Mucosa of descending colon (tissue), 3 donors: Measurements from ENCODE around the gene SHROOM1. TPM values are rescaled to one million over a fixed set of nuclear protein-coding genes. Genes with fewer than 3 reads are reported as not detected.

Experiments
- ATAC-seq: fragments of 200-7000 bp; cut with Tn5 transposase; one replicate; pipeline ENCODE4 v1.9.1; 2020; ENCODE audit warnings: mild to moderate bottlenecking, moderate library complexity
- DNase-seq, 3 donors: peaks; one replicate each; pipeline ENCODE4 v3.0.0-alpha.2; 2020
- H3K36me3 ChIP-seq: fragments of 200-600 bp; one replicate; pipeline ENCODE4 v1.8.0; 2021; ENCODE audit warnings: low read depth, mild to moderate bottlenecking
- H3K4me1 ChIP-seq: fragments of 200-600 bp; one replicate; pipeline ENCODE4 v1.8.0; 2021; ENCODE audit warnings: low read depth, mild to moderate bottlenecking
- H3K4me3 ChIP-seq: fragments of 200-600 bp; one replicate; pipeline ENCODE4 v1.8.0; 2021; ENCODE audit warnings: mild to moderate bottlenecking
- H3K9me3 ChIP-seq: fragments of 200-600 bp; one replicate; pipeline ENCODE4 v1.8.0; 2021; ENCODE audit warnings: mild to moderate bottlenecking
- intact Hi-C, 2 donors: fragments of 100-400 bp; cut with DNase I in 1 of 2; cut with micrococcal nuclease in 1 of 2; formaldehyde crosslinking; loops; one replicate each; pipeline versions ENCODE4 v1.11.0 to v1.11.1; 2022; cut with DNase I, micrococcal nuclease
- total RNA-seq, 3 donors: library from RNA; stranded (reverse); fragmentation: NEBNext Ultra II Directional in 2 of 3; extraction: Animal tissue kit (Norgen Biotek cat#: 25700) in 2 of 3; gene quantifications; one replicate each; pipeline versions ENCODE4 v1.2.1 to v1.2.4, GENCODE V29; 2021 to 2023
- TF ChIP-seq, protein P1 (sequence below): fragments of 200-600 bp; IDR thresholded peaks from one replicate; pipeline ENCODE4 v1.8.0; 2022; ENCODE audit warnings: antibody characterized with exemption, mild to moderate bottlenecking
- donor health status: DM: no; HTN: no; CAD: no; lungs with moderate emphysema.
- donor health status: DM: no; HTN: no; CAD: no.
- donor health status: DM: no; HTN: yes; CAD: no.

SHROOM1 gene
- total RNA-seq, 3 donors from 2014 or later = 37.3 to 93.5 (median 63.0) TPM

DNA sequence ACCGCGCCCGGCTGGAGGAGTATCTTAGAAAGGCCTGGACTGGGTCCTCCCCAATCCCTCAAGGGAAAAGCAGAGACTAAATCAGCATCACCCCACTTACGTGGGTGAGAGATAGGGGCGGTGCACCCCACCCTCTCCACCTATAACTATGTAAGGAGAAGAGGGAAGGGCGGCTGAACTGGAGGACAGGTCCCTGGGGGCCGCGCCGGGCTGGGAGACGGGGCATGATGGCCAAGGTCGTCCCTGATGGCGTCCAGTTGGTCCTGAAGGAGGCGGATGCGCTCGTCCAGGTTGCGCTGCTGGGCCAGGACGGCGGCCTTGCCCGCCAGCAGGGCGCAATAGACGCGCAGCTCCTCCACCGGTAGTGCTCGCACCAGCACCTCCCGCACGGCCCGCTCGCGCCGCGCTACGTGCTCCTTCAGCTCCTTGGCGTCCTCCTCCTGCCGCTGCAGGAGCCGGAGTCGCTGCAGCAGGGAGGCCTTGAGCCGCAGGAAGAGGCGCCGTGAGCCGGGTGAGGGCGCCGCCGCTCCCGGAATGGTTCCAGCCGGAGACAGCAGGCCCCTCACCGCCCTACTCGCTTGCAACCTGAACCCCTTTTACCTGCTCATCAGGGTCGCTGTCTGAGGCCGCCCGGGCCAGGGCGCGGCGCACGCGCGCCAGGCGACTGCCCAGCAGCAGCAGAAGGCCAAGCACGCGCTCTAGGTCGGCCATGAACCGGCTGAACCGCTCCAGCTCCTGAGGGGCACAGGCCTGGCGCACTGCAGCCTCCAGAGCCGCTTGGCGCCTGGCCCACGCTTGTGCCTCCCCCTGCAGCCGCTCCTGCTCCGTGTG is 7.6 kb downstream of the SHROOM1 start:
- no peak for DNase-seq
- H3K9me3 ChIP-seq = no peaks in the 10 kb centered on the region
- ATAC-seq = no peak

DNA sequence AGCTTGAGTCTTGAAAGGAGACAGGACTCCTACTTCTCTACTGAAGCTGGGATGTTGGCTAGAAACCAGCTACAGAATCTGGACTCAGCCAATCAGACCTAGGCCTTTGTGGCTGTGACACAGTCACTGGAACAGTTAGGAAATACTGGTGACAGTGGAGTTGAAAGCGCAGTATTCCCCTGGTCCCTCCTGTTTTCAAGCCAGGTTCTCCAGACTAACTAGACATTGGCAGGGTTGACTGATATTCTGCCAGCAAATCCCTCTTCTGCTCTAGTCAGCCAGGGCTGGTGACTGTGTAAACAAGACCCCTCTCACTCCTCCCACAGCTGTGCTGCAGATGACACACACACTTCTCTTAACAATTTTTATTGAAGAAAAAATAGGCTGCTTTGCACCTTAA is 8.7 kb downstream of the SHROOM1 start:
- no peak overlapping the region for H3K4me3 ChIP-seq
- DNase-seq = no peak
- intact Hi-C loops = no loop called here
- TF ChIP-seq, protein P1, sequence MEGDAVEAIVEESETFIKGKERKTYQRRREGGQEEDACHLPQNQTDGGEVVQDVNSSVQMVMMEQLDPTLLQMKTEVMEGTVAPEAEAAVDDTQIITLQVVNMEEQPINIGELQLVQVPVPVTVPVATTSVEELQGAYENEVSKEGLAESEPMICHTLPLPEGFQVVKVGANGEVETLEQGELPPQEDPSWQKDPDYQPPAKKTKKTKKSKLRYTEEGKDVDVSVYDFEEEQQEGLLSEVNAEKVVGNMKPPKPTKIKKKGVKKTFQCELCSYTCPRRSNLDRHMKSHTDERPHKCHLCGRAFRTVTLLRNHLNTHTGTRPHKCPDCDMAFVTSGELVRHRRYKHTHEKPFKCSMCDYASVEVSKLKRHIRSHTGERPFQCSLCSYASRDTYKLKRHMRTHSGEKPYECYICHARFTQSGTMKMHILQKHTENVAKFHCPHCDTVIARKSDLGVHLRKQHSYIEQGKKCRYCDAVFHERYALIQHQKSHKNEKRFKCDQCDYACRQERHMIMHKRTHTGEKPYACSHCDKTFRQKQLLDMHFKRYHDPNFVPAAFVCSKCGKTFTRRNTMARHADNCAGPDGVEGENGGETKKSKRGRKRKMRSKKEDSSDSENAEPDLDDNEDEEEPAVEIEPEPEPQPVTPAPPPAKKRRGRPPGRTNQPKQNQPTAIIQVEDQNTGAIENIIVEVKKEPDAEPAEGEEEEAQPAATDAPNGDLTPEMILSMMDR = no peak
- no peaks in the 10 kb centered on the region for H3K36me3 ChIP-seq
- H3K9me3 ChIP-seq = no peaks in the 10 kb centered on the region
- H3K4me1 ChIP-seq = no peaks in the 10 kb centered on the region
- no peak for ATAC-seq

More for the DNA sequence above, 7.6 kb downstream of the SHROOM1 start:
- no peak overlapping the region for H3K4me3 ChIP-seq
- no peaks in the 10 kb centered on the region for H3K4me1 ChIP-seq
- no peaks in the 10 kb centered on the region for H3K36me3 ChIP-seq
- TF ChIP-seq, protein P1 = no peak
- intact Hi-C loops = no loop called here

DNA sequence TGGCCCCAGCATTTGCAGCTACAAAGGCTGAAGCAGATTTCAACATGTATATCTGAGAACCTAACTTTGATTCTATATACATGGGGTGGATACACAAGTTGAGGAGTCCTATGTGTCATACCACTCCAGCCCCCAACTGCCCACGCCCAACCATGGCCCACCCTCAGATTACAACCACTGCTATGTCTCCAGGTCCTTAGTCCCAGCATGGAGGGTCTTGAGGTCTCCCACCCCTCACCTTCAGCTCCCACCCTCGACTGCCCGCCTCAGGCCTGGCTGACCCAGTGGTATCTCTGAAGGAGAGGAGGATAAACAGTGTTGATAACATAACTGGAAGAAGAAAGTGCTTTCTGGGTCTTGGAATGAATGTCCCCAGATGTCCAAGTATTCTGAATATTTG is 9.1 kb downstream of the SHROOM1 start:
- intact Hi-C loops = no loop called here
- DNase-seq (no peak), ATAC-seq (no peak)
- Histone ChIP-seq H3K4me1 (no peaks in the 10 kb centered on the region), H3K9me3 (no peaks in the 10 kb centered on the region), H3K36me3 (no peaks in the 10 kb centered on the region), H3K4me3 (no peak overlapping the region)
- TF ChIP-seq, protein P1 = no peak

DNA sequence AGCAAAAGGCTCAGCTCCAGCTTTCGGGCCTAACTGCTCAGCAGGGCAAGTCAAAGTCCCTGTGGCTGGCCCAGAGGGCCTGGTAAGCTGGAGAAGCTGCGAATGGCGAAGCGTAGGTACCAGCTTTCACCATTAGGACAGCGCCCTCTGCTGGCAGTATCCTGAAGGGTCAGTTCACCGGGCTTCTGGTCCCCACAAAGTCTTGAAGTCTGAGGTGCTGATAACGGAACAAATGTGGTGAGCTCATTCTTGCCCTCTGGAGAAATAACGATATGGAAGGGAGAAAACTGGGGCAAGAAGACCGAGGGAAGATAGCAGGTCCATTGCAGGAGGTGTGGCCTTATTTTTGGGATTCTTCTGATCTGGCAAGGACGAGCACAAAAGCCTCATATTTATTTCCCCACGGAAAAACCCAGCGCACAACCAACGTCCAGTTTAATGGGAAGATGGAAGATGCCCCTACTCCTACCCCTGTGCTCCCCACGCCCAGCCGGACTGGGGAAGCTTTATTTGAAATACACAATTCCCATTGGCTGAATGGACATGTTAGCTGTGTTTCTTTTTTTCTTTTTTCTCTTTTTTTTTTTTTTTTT is 10.2 kb downstream of the SHROOM1 start:
- no peaks in the 10 kb centered on the region for H3K9me3 ChIP-seq
- ATAC-seq = peak; percentile 97
- no peaks in the 10 kb centered on the region for H3K36me3 ChIP-seq
- H3K4me3 ChIP-seq = no peak overlapping the region
- intact Hi-C loops = no loop called here
- TF ChIP-seq, protein P1 = peak; percentile 84
- no peaks in the 10 kb centered on the region for H3K4me1 ChIP-seq
- DNase-seq = peak; percentile 89 to 99 (median 93)

DNA sequence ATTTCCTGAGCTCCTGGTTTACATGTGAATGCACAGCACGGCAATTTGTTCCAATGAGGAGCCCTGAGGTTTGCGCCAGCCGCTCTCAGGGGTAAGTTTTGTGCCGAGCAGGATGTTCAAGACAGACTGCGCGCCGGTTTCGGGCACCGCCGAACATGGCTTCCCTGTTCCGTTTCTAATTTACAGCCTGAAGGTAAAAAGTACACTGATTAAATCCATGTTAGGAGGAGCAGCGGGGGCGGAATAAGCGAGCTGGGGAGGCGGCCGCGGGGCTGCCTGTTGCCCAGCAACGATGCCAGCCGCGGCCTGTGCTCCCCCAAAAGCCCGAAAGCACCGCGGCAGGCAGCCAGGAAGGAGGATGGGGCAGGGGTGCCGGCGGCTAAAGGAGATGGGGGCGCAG is 11.0 kb downstream of the SHROOM1 start:
- intact Hi-C loops = loop anchor here in 1 of 2 donors (10.0 kb wide), 1 partner anchor 435 kb away; no protein-coding TSS in a partner anchor
- H3K4me1 ChIP-seq = no peaks in the 10 kb centered on the region
- no peak overlapping the region for H3K4me3 ChIP-seq
- DNase-seq (peak in 1 of 3 donors; percentile 26), ATAC-seq (peak; percentile 24)
- no peaks in the 10 kb centered on the region for H3K9me3 ChIP-seq
- no peaks in the 10 kb centered on the region for H3K36me3 ChIP-seq
- TF ChIP-seq, protein P1 = no peak
